Measurements from ENCODE around the gene PPFIBP2. TPM values are rescaled to one million over a fixed set of nuclear protein-coding genes. Genes with fewer than 3 reads are reported as not detected.

Gene PPFIBP2
- total and polyA plus RNA-seq, 10 donors = 17.2 to 75.1 (median 40.4) TPM

- no peak overlapping the region for H3K27ac ChIP-seq
- DNase-seq = no peak
- no peak overlapping the region for H3K4me3 ChIP-seq
- peaks cover 20 to 49% (median 34%) of the 10 kb centered on the region in 6 donors for H3K4me1 ChIP-seq
- H3K9me3 ChIP-seq = no peaks in the 10 kb centered on the region
- no peaks in the 10 kb centered on the region for H3K36me3 ChIP-seq
- TF ChIP-seq CTCF (IDR thresholded peaks at IDR 0.05 in 8 of 11, conservative IDR thresholded peaks at IDR 0.05 in 3 of 11) (no peak), POLR2AphosphoS5 (IDR thresholded peaks at IDR 0.05) (no peak)
- H3K27me3 ChIP-seq (replicated peaks in 1 of 7) = peaks cover 0 to 64% (median 15%) of the 10 kb centered on the region in 7 donors
- intact Hi-C loops (cut with DNase I; ENCODE audit: low total_unique reads) = no loop called here
- 71 to 93% (median 78%) methylated on average over 2 of the region's 2 CpGs for WGBS, 5 donors
Observed at GRCh38 chr11:7581021-7581590, 67.3 kb downstream of the PPFIBP2 start.

- Histone ChIP-seq H3K27ac (no peak overlapping the region), H3K36me3 (no peaks in the 10 kb centered on the region), H3K4me1 (peaks cover 10 to 36% (median 23%) of the 10 kb centered on the region in 6 donors), H3K4me3 (no peak overlapping the region), H3K27me3 (replicated peaks in 1 of 7) (peaks cover 0 to 50% (median 8%) of the 10 kb centered on the region in 7 donors), H3K9me3 (no peaks in the 10 kb centered on the region)
- intact Hi-C loops (cut with DNase I; ENCODE audit: low total_unique reads) = no loop called here
- no peak for DNase-seq
- TF ChIP-seq CTCF (IDR thresholded peaks at IDR 0.05 in 8 of 11, conservative IDR thresholded peaks at IDR 0.05 in 3 of 11) = no peak
- no peak for TF ChIP-seq POLR2A (IDR thresholded peaks at IDR 0.05)
- no peak for TF ChIP-seq POLR2AphosphoS5 (IDR thresholded peaks at IDR 0.05)
- 54 to 72% (median 60%) methylated on average over 2 of the region's 2 CpGs for WGBS, 5 donors
Observed at GRCh38 chr11:7582338-7582985, 68.7 kb downstream of the PPFIBP2 start.

GRCh38 chr11:7583248-7583647, 69.4 kb downstream of the PPFIBP2 start:
- Histone ChIP-seq H3K4me1 (peaks cover 4 to 28% (median 15%) of the 10 kb centered on the region in 6 donors), H3K27ac (no peak overlapping the region), H3K36me3 (no peaks in the 10 kb centered on the region), H3K9me3 (no peaks in the 10 kb centered on the region), H3K4me3 (no peak overlapping the region), H3K27me3 (replicated peaks in 1 of 7) (peaks cover 0 to 48% (median 8%) of the 10 kb centered on the region in 7 donors)
- no peak for DNase-seq
- intact Hi-C loops (cut with DNase I; ENCODE audit: low total_unique reads) = no loop called here
- WGBS, 5 donors = 77 to 89% (median 87%) methylated on average over 3 of the region's 3 CpGs
- TF ChIP-seq POLR2A (IDR thresholded peaks at IDR 0.05) = no peak
- no peak for TF ChIP-seq CTCF (IDR thresholded peaks at IDR 0.05 in 8 of 11, conservative IDR thresholded peaks at IDR 0.05 in 3 of 11)
- TF ChIP-seq POLR2AphosphoS5 (IDR thresholded peaks at IDR 0.05) = no peak

GRCh38 chr11:7584910-7585309, 71.1 kb downstream of the PPFIBP2 start:
- TF ChIP-seq POLR2A (IDR thresholded peaks at IDR 0.05) = no peak
- no peak for TF ChIP-seq POLR2AphosphoS5 (IDR thresholded peaks at IDR 0.05)
- TF ChIP-seq CTCF (IDR thresholded peaks at IDR 0.05 in 8 of 11, conservative IDR thresholded peaks at IDR 0.05 in 3 of 11) = no peak
- Histone ChIP-seq H3K4me1 (peaks cover 0 to 11% (median 1%) of the 10 kb centered on the region in 6 donors), H3K27me3 (replicated peaks in 1 of 7) (peaks cover 0 to 31% (median 8%) of the 10 kb centered on the region in 7 donors), H3K4me3 (no peak overlapping the region), H3K9me3 (no peaks in the 10 kb centered on the region), H3K36me3 (no peaks in the 10 kb centered on the region), H3K27ac (no peak overlapping the region)
- WGBS, 5 donors = 78 to 90% (median 89%) methylated on average over 2 of the region's 2 CpGs
- intact Hi-C loops (cut with DNase I; ENCODE audit: low total_unique reads) = no loop called here
- no peak for DNase-seq
